Measurements from ENCODE around the gene P2RX6.
"Not testable (repeated sequence)": the region's sequence is repeated elsewhere in the genome, so short reads cannot be mapped to it uniquely, and the experiment has no call there.

Gene P2RX6

DNA sequence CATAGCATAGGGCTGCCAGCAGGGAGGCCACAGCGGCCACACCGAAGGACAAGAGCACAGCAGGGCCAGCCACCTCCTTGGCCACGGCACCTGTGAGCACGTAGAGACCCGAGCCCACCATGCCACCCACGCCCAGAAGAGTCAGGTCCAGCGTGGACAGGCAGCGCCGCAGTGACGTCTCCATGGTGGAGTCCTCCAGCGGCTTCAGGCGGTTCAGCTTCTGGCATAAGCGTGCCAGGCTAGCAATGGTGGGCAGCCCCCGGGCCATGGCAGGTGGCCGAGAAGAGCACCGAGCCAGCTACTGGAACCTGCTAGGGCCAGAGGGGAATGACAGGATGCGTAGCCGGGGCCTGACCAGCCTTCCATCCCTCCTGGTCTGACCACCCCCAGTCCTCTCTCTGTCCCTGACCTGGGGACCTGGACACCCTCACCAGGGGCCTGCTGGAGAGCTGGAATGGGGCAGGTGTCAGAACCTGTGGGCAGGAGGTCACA lies 16.6 kb downstream of the P2RX6 start:
- no peak for DNase-seq (ENCODE audit: low read depth in 2 of 2, low spot score in 1 of 2)

DNA sequence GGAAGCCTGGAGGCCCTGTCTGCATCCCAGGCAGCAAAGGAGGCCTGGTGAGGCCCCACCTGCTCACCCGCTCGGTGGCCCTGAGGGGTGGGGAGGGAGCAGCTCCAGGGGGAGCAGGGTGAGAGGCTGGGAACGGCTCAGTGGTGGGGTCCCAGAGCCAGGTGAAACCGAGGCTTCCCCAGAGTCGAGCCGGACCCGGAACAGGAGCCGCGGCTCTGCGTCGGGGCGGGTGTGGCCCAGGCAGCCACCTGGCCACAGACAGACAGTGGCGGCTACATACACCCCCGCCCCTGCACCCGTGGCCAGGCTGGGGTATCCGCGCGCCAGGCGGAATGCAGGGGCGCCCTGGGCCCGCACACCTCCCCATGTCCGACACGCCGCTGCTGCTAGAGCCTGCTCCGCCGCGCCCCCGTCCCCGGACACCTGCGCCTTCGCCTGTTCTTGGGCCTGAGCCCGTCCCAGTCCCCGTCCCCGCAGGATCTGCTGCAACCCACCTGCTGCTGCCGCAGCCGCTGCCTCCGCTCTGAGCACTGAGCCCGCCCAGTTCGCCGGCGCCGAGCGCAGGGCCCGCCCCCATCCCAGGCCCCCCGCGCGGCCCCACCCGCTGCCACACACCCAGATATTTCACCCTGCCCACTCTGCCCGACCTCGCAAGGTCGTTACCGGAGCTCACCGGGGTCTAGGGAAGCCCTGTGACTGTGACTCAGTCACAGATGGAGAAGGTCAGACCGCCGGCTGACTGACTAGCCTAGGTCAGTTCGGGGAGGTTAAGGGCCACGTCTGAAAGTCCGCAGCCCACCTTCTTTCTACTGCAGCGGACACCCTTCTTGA lies 17.3 kb downstream of the P2RX6 start, which contains the start of gene SLC7A4:
Gene SLC7A4 (minus strand): TSS at position 525 of the 831 bp plus-strand sequence. CDS start 749 bp downstream, outside the sequence.
- DNase-seq (ENCODE audit: low read depth in 2 of 2, low spot score in 1 of 2), result no peak

DNA sequence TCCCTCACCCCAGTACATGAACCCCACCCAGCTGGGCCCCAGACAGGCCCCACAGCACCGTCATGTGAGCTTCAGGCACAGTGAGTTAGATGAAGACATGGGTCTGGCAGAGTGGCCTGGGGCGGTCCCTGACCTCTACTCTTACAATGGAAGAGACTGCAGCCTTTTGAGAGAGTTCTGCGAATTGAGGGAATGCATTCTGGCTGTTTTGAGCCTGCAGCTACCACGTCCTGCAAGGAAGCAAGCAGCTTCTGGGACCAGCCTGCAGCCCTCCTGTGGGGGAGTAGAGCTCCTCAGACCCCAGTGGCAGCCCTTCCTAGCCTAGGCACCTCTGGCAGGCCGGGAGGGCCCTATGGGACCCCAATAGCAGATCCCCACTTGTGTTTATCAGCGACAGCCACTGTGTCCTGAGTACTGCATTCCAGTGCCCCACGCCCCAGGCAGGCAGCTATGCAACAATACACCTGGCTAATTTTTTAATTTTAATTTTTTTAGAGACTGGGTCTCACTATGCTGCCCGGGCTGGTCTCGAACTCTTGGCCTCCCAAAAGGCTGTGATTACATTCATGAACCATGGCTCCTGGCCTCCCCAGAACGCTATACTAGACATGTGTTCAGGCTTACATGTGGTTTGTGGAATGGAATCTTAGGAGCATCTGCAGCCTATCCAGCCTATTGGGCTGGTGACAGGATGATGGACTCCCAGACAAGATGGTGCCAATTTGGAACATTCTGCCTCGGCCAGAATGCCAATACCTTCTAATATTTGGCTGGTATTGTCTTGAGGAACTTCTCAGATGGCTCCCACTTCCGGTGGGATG lies 18.1 kb downstream of the P2RX6 start:
- DNase-seq (ENCODE audit: low read depth in 2 of 2, low spot score in 1 of 2), result no peak

DNA sequence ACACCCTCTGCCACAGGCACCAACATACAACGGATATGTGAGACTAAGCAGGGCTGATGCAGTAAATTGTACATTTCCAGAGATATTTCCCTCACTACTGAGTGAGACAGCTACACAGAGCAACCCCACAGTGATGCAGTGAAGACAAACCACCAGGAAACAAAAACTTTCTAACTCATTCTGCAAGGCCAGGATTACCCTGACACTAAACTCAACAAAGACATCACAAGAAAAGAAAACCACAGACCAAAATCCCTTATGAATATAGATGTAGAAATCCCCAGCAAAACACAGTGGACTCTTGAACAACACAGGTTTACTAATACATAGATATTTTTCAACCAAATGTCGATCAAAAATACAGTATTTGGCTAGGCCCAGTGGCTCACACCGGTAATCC lies 18.9 kb downstream of the P2RX6 start:
- DNase-seq (ENCODE audit: low read depth in 2 of 2, low spot score in 1 of 2), result no peak

DNA sequence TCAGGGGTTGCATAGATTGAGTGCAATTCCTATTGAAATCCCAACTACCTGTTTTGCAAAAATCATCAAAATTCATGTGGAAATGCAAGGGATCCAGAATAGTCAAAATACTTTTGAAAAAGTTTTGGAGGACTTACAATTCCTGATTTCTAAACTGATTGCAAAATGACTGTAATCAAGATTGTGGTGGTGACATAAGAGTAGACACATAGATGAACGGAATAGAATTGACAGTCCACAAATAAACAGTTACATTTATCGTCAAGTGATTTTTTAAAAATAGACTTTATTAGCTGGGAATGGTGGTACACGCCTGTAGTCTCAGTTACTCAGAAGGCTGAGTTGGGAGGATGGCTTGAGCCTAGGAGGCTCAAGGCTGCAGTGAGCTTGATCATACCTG lies 20.0 kb downstream of the P2RX6 start:
- no peak for DNase-seq (ENCODE audit: low read depth in 2 of 2, low spot score in 1 of 2)

DNA sequence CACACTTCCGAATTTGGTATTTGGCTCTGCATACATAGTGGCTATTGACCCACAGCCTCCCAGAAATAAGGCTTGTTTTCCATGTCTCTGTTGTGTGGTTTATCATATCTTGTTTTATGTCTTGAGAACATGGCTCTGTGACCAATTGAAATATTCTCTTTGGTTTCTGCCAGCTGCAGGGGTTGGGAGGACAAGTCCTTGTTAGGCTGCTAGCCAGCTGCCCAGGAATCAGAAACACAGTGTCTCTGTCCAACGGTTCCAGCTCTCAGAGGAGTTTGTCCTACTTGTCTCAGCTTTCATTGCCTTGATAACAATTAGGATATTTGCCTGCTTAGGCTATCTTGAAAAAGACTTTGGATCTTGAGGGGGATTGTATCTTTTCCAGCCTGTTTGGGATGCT lies 23.4 kb downstream of the P2RX6 start:
- no peak for DNase-seq (ENCODE audit: low read depth in 2 of 2, low spot score in 1 of 2)

DNA sequence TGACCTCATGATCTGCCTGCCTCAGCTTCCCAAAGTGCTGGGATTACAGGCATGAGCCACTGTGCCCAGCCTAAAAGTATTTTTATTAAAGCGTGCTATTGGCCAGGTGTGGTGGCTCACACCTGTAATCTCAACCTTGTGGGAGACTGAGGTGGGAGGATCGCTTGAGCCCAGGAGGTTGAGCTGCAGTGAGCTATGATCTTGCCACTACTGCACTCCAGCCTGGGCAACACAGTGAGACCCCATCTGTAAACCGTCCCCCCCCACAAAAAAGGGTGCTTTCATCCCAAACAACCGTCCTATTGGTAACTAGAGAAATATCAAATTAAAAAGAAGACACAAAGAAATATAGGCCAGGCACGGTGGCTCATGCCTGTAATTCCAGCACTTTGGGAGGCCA lies 24.2 kb downstream of the P2RX6 start:
- DNase-seq (ENCODE audit: low read depth in 2 of 2, low spot score in 1 of 2), result not testable (repeated sequence)

DNA sequence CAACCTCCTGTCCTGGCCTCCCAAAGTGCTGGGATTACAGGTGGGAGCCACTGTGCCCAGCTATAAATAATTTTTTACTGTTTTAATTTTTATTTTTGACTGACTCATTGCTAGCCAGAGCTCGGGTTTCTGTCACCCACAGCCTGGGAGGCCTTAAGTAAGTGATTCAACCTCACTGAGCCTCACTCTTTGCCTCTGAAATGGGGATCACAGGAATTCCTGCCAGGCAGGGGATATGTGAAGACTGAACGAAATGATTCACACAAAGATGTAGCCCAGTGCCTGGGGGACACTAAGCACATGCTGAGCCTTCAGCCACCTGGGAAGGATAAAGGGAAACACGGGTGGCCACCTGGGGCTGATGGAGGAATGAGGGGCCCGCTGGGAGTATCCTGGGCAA lies 27.0 kb downstream of the P2RX6 start:
- DNase-seq (ENCODE audit: low read depth in 2 of 2, low spot score in 1 of 2), result no peak

DNA sequence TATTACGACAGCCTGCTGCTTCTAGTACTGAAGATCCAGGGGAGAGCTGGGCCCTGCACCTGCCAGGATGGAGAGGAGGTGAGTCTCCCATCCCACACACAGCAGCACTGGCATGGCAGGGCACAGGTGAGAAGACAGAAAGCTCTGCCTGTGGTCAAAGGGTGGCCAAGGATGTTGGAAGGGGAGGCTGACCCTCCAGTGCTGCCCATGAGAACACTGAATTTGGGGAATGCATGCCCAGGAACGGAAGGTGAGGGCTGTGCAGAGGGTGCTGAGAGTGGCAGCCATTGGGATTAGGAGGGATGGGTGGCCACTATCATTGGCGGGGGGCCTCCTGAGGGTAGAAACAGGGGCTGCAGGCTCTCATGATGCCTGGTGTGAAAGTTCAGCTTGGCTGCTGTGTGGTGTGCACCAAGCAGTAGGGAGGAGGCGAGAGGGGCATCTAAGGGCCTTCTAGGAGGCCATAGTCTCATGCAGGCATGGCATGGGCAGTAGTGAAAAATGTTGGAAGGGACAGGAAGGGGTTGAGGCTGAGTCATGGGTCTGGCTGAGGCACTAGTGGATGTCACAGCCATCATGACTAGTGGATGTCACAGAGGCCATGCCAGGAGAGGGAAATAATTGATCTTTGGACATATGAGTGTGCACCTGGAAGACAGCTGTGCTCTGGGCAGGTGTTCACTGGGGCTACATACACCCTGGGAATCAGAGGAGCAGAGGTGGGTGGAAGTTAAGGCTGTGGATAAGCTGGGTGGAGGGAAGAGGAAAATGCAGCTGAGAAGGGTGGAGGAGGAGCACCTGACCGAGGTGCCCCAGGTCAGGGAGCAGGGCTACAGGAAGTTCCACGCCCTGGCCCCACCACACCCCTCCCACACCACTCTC lies 28.3 kb downstream of the P2RX6 start:
- no peak for DNase-seq (ENCODE audit: low read depth in 2 of 2, low spot score in 1 of 2)

DNA sequence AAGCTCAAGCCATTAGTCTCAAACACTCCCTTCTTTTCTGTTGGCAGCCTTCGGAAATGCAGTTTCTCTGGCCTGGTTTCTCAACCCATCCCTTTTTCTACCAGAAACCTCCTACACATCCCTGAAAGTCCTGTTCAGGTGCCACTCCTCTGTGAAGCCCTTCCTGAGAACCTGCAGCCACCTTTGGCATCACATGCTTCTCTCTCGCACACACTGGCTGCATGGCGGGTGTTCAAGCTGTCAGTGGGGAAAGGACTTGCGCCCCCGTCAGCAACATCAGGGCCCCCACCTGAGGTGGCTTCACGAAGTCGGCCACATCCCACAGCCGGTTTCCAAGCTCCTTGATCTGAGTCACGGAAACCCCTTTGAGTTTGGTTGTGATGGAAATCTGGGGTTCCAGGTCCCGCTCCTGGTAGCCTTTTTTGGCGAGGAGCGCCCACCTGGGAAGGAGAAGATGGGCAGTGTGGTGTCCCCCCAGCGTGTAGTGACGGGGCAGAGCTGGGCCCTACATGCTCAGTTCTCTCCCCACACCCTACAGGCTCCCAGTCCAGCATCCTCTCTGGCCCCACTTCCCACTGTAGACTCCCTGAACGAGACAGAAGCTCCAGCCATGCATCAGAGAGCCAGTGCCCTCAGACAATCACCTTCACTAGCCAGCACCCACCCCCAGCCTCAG lies 29.0 kb downstream of the P2RX6 start:
- DNase-seq (ENCODE audit: low read depth in 2 of 2, low spot score in 1 of 2), result no peak

DNA sequence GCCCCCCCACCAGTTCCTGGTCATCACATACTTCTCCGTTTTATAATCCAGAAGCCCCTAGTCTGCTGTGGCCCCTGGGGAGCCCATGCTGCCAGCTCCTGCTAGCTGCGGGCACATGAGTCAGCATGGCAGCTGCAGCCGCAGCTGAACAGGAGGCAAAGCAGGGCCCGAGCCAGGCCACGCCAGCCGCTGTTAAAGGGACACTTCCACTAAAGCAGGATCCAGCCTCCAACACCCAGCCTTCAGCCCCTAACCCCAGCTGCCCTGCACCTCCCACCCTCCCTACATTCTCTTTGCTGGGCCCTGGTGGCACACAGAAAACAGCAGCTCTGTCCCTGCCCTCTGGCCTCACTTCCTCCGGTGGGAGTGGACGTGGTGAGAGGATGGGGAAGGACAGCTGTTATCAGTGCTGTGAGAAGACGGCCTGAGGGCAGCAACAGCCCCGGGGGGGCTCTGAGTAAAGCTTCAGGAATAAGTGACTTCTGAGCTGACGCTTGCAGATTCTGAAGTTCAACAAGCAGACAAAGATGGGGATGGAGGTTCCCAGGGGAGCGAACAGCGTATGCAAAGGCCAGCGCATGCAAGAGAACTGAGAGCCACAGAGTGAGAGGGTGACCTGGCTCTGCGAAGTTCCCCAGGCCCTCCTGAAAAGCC lies 30.1 kb downstream of the P2RX6 start:
- DNase-seq (ENCODE audit: low read depth in 2 of 2, low spot score in 1 of 2), result no peak

DNA sequence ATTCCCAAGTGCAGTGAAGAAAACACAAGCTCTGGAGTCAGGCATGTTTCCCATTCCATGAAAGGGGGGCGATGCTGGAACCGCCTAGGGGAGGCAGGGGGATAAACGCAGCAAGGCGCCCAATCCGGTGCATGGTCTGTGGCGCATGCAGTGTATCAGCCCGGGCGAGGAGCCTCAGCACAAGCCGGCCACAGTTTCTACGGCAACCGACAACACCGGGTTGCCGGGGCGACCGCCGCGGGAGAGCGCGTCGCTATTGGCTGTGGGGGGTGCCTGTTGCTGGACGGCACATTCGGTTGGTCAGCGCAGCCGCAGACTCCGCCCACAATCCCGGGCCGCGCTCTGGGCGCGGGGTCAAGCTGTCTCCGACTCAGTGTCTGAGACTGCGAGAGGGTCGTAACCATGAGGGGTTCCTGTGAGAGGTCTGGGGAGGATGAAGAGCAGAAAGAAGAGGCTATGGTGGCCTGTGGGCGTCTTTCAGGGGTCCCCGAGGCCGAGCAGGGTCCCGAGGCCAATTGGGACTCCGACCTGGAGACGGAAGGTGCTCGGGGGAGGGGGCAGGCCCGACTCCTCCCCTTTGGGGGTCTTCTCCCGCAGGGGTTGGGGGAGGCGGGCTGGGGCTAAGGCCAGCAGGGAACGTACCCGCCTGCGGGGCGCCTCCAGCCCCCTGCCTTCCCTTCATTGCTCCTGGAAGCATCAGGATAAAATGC lies 30.8 kb downstream of the P2RX6 start, which contains the start of gene LRRC74B:
Gene LRRC74B (plus strand): TSS at position 362 of the 710 bp plus-strand sequence. CDS start 41 bp downstream, at position 403.
- peak; percentile 36 to 40 for DNase-seq (ENCODE audit: low read depth in 2 of 2, low spot score in 1 of 2)

DNA sequence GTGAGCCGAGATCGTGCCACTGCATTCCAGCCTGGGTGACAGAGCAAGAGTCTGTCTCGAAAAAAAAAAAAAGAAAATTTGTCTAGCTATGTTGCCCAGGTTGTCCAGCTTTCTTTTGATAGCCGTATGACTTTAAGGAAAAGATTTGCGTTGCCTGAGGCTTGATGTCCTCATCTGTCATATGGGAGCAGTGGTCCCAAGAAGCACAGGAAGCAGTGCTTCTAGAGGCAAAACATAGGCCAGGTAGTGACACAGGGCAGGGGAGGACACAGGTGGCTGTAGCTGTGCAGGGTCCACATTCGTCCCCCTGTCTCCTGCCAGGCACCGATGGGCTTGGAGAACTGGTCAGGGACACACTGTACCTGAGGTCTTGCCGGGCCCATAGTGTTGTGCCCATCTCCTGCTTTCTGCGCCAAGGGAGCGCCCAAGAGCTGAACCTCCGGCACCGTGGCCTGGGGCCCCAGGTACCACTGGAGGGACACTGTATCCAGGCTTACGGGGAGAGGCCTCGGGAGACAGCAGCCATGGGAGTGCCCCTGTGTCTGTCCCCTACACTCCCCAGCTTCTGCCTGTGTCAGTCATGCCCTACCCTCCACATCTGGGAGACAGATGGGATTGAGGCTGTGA lies 32.2 kb downstream of the P2RX6 start:
- DNase-seq (ENCODE audit: low read depth in 2 of 2, low spot score in 1 of 2), result no peak

DNA sequence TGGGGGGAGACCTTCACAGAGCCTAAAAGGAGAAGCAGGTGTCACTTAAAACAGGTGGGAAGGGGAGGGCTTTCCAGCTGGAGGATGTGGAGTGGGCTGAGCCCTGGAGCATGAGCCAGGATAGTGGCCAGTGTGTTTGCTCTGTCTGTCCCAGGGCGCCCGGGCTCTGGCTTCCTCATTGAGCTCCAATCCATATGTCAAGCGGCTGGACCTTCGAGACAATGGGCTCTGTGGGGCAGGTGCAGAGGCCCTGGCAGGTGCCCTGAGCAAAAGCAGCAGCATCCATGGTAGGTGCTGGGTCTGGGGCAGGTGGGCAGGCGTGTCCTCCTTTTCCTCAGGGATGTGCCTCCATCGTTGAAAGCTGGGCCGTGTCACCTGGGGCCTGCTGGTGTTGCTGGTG lies 32.8 kb downstream of the P2RX6 start:
- DNase-seq (ENCODE audit: low read depth in 2 of 2, low spot score in 1 of 2), result no peak

DNA sequence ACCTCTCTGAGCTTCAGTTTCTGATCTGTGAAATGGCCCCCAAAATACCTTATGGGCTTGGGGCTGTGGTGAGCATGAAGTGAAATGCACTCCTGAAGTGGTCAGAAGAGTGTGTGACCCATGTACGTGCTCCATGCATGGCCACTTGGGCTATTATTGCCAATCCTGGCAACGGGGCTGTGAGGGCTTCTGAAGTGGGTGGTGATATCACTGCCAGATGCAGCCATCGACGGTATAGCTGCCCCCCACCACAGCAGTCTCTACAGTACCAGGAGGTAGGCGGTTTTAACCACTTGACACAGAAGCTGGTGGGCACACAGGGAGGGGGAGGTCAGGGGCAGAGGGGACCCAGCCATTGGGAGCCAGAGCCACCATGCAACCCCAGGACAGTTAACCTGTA lies 33.5 kb downstream of the P2RX6 start:
- DNase-seq (ENCODE audit: low read depth in 2 of 2, low spot score in 1 of 2), result not testable (repeated sequence)

DNA sequence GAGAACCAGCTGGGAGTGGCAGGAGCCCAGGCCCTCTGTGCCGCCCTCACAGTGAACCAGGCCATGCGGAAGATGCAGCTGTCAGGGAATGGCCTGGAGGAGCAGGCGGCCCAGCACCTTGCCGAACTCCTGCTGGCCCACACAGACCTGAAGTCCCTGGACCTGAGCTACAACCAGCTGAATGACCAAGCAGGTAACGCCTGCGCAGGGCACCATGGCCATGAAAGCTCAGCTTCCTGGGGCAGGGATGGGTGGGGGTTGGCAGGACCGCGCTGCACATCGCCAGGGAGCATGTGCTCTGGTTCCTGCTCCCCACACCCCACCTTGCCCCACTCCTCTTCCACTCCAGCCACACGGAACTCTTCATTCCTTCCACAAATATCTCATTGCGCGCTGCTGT lies 34.0 kb downstream of the P2RX6 start:
- not testable (repeated sequence) for DNase-seq (ENCODE audit: low read depth in 2 of 2, low spot score in 1 of 2)

DNA sequence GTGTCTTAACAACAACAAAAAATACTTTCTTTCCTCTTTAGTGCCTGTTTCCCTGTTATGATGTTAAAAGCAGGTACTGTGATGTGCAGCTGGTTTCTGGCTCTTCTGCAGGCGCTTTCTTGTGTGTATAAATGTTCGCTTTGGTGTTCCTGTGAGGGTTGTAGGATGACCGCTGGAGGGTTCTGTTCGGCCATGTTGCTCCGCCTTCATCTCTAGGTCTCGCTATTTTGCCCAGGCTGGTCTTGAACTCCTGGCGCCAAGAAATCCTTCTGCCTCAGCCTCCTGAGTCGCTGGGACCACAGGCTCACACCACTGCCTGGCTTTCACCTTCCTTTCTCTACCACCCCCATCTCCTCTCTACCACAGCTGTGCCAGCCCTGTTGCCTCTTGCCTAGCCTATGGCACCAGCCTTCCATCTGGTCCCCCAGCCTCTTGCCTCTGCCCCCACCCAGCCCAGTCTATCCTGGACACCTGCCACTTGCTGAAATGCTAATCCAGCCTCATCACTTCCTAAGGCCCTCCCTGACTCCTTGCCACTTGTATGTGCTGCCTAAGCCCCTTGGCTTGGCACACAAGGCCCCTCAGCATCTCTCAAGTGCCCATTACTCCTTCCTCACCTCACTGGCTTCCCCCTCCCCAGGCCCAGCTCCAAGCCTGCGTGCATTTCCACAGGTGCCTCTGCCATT lies 36.3 kb downstream of the P2RX6 start:
- DNase-seq (ENCODE audit: low read depth in 2 of 2, low spot score in 1 of 2), result no peak

DNA sequence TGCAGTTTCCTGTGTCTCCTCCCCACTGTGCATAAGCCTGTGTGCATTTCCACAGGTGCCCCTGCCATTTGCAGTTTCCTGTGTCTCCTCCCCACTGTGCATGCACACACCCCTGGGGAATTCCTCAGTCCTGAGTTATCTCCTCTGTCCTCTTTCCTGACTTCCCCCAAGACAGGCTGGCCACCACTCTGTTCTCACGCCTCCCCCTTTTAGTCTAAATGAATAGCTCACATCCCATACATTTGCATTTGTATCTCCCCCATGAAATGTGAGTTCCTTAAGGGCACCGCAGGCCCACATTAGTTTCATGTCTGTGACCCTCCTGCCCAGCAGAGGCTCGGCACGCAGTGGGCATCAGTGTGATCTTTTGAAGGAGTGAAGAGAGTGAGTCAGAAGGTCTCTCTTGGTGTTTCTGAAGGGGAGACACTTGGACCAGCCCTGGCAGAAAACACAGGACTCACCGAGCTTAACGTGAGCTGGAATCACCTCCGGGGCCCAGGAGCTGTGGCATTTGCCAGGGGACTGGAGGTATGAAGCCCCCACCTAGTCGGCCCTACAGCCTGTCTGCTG lies 37.0 kb downstream of the P2RX6 start:
- DNase-seq (ENCODE audit: low read depth in 2 of 2, low spot score in 1 of 2), result no peak
